B cell (primary cell): ENCODE measurements around the gene PLCG1.

Experiments used
- EZH2 ChIP-seq: IDR thresholded peaks from 2 replicates; pipeline ENCODE4 v1.6.1; 2012; ENCODE audit warnings: borderline replicate concordance, low read depth, mild to moderate bottlenecking, moderate library complexity, low read length; ENCODE audit not compliant: insufficient read depth, poor library complexity, severe bottlenecking
- TF ChIP-seq, protein P1 (sequence below): fragments of 200-600 bp; IDR thresholded peaks from one replicate; pipeline ENCODE4 v1.8.0; 2022; ENCODE audit warnings: antibody characterized with exemption, mild to moderate bottlenecking

- TF ChIP-seq, protein P1, sequence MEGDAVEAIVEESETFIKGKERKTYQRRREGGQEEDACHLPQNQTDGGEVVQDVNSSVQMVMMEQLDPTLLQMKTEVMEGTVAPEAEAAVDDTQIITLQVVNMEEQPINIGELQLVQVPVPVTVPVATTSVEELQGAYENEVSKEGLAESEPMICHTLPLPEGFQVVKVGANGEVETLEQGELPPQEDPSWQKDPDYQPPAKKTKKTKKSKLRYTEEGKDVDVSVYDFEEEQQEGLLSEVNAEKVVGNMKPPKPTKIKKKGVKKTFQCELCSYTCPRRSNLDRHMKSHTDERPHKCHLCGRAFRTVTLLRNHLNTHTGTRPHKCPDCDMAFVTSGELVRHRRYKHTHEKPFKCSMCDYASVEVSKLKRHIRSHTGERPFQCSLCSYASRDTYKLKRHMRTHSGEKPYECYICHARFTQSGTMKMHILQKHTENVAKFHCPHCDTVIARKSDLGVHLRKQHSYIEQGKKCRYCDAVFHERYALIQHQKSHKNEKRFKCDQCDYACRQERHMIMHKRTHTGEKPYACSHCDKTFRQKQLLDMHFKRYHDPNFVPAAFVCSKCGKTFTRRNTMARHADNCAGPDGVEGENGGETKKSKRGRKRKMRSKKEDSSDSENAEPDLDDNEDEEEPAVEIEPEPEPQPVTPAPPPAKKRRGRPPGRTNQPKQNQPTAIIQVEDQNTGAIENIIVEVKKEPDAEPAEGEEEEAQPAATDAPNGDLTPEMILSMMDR: no peak
- no peak for TF ChIP-seq EZH2
These were observed 10.4 kb downstream of the PLCG1 start for GRCh38 chr20:41147767-41148191.
